ENCODE measurements around the gene NES.

- TF ChIP-seq CTCF (conservative IDR thresholded peaks at IDR 0.05; ENCODE audit: low read depth in 2 of 2) (no peak), REST (IDR thresholded peaks at IDR 0.05; ENCODE audit: unreplicated experiment) (no peak), EZH2phosphoT487 (IDR thresholded peaks at IDR 0.05; ENCODE audit: unreplicated experiment) (no peak), EZH2 (IDR thresholded peaks at IDR 0.05; ENCODE audit: low read depth, unreplicated experiment) (peak; percentile 22), NANOG (IDR thresholded peaks at IDR 0.05; ENCODE audit: borderline replicate concordance) (no peak), CREB1 (CRISPR knock-in tag; IDR thresholded peaks at IDR 0.05; ENCODE audit: low read depth) (no peak), STAT1 (IDR thresholded peaks at IDR 0.05; ENCODE audit: unreplicated experiment) (no peak), POLR2AphosphoS5 (IDR thresholded peaks at IDR 0.05; ENCODE audit: low read depth) (no peak), JUNB (IDR thresholded peaks at IDR 0.05; ENCODE audit: unreplicated experiment) (no peak)
Measured at GRCh38 chr1:156654700-156655099, 22.5 kb downstream of the NES start.
